ENCODE results near the gene AKT1.

DNA sequence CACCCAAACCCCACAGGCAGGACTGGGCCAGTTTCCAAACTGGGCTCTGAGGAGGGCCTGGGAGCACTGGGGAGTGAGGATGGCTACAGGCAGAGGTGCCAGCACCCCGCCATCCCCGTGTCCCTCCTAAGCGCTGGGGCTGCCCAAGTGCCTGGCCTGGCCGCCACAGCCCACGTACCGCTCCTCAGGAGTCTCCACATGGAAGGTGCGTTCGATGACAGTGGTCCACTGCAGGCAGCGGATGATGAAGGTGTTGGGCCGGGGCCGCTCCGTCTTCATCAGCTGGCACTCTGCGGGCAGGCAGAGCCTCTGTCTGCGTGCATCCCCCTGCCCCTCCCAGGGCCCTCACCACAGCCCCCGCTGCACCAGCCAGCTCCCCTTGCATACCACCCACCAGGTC, 19.1 kb downstream of the AKT1 start:
- TF ChIP-seq, protein P1, sequence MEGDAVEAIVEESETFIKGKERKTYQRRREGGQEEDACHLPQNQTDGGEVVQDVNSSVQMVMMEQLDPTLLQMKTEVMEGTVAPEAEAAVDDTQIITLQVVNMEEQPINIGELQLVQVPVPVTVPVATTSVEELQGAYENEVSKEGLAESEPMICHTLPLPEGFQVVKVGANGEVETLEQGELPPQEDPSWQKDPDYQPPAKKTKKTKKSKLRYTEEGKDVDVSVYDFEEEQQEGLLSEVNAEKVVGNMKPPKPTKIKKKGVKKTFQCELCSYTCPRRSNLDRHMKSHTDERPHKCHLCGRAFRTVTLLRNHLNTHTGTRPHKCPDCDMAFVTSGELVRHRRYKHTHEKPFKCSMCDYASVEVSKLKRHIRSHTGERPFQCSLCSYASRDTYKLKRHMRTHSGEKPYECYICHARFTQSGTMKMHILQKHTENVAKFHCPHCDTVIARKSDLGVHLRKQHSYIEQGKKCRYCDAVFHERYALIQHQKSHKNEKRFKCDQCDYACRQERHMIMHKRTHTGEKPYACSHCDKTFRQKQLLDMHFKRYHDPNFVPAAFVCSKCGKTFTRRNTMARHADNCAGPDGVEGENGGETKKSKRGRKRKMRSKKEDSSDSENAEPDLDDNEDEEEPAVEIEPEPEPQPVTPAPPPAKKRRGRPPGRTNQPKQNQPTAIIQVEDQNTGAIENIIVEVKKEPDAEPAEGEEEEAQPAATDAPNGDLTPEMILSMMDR (IDR thresholded peaks at IDR 0.05; ENCODE audit: low read depth, low read length, poor library complexity, severe bottlenecking), result no peak
- no peak for TF ChIP-seq EZH2phosphoT487 (IDR thresholded peaks at IDR 0.05; ENCODE audit: borderline replicate concordance, low read length)

All from DOHH2 (cell line).